Measurements from ENCODE around the gene ZNG1A.
"Not testable (repeated sequence)": the region's sequence is repeated elsewhere in the genome, so short reads cannot be mapped to it uniquely, and the experiment has no call there.

ZNG1A gene

DNA sequence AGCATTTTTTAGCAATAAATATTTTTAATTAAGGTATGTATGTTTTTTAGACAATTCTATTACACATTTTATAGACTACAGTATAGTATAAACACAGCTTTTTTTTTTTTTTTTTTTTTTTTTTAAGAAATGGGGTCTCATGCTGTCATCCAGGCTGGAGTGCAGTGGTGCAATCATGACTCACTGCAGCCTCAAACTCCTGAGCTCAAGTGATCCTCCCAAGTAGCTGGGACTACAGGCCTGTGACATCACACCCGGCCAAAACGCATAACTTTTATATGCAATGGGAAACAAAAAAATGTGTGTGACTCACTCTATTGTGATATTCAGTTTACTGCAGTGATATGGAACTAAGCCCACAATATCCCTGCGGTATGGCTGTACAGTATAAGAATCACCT lies 9.1 kb downstream of the ZNG1A start:
- DNase-seq, result not testable (repeated sequence)

DNA sequence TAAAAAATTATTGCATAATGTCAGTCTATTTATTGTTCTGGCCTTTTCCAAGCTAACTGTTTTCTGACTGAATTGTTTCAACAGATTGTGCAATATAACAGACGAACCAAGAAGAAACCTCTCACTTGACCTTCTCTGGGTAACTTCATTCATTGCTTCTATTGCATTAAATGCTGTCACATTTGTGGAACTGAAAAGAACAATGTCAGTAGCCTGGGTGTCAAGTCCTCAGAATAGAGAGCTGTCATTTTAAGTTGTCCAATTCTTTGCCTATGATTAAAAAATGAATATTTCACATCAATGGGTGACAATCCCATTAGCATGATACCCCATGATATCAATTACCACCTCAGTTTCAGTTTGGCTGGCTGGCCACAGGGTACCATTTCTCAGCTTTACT lies 19.0 kb downstream of the ZNG1A start:
- DNase-seq, result not testable (repeated sequence)

DNA sequence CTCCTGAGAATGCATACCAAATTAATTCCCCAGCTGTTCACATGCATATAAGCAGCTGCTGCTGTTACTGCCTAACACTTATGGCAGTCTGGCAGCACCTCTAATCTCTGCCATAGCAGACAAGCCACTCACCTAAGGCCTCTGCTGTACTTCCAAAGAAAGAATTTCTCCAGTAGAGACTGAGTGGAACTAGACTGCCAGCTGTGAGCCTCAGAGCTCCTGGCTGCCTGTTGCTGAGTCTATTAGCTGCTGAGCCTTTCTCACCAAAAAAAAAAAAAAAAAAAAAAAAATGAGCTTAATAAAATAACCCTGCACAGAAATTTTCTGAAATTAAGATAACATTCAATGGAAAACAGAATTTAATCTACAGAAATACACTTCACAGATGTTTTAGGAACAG lies 27.7 kb downstream of the ZNG1A start:
- not testable (repeated sequence) for DNase-seq

DNA sequence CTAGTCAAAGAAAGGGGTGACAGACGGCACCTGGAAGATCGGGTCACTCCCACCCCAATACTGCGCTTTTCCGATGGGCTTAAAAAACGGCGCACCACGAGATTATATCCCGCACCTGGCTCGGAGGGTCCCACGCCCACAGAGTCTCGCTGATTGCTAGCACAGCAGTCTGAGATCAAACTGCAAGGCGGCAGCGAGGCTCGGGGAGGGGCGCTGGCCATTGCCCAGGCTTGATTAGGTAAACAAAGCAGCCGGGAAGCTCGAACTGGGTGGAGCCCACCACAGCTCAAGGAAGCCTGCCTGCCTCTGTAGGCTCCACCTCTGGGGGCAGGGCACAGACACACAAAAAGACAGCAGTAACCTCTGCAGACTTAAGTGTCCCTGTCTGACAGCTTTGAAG lies 39.0 kb downstream of the ZNG1A start:
- DNase-seq, result not testable (repeated sequence)

DNA sequence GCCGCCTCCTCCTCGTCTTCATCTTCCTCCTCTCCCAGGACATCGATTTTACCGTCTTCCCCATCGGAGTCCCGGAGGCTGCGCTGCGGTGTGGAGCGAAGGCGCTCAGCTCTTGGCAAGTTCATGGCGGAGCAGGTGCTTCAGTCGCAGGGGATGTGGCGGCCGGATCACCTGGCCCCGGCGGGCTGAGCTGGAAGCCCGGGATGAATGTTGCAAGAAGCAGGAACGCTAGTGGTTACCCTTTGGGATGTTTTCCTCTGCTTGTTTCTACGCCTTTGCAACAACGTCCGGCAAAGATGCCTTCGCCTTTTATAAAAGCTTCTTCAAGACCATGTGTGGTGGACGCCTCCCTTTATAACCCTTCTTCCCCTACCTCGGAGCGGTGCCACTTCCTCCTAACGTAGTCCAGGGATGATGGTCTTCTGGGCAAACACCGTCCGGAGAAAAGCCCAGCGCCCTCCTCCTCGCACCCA lies 60.8 kb downstream of the ZNG1A start, which contains the start of gene FOXD4:
Gene FOXD4 (minus strand): TSS at position 423 of the 473 bp plus-strand sequence. CDS start 298 bp downstream, at position 125.
- DNase-seq, result not testable (repeated sequence)

DNA sequence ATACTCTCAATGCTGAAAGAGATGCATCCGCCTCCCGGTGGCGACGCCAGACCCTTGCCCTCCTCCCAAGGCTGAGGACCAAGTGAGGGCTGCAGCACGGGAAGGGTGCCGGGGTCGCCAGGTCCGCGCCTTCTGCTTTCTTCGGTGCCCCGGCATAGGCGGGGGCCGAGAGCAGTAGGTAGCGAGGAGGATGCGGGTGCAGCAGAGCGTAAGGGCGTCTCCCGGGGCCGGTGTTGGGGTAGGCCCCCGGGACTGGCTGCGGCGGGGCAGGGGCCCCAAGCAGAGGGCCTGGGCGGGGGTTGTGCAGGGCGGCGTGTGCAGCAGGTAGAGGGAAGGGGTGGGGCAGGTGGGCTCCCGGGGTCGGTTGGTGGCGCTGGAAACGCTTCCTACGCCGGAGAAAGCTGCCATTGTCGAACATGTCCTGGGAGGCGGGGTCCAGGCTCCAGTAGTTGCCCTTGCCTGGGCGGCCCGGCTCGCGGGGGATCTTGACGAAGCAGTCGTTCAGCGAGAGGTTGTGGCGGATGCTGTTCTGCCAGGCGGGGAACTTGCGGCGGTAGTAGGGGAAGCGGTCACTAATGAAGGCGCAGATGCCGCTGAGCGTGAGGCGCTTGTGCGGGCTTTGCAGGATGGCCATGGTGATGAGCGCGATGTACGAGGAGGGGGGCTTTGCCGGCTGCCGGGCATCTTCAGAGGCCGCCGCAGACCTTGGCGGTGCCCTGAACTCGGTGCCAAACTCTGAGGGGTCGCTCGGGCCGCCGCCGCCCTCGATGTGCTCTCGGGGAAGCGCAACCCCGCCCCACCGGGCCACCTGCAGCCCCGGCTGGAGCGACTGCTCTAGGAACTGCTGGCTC lies 61.5 kb downstream of the ZNG1A start:
- not testable (repeated sequence) for DNase-seq

DNA sequence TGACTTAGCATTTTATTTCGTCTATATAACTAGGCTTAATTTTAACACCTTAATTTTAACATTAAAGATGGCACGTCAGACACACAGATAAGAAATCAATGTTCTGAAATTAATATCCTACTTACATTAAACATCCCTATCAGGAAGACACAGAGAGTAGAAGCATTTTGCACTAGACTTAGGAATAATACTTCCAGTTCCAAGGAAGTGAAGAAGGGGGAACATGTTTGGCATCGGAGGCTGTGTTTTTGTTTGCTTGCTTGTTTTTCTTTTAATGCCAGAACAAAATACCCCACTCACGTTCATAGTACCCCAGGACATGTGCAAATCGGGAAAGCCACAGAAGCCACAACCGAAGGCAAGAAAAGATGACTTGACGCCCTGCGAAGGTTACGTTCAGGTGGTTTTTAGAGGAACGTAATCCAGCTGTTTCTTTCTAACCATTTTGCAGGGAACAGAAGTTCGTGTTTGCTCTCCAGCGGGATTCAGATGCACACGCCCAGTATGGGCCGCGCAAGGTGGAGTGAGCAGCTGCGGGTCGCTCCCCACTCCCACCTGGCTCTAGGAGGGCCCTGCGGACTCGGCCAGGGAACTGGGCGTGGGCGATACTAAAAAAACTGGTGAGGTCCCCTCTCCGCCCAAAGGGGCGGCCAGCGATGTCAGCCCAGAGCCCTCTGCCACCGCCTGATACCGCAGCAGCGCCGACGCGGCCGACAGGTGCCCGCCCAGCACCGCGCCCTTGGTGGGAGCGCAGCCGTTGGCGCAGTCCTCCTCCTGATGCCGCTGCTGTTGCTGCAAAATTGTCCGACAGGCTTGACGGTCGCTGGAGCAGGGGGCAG lies 62.4 kb downstream of the ZNG1A start:
- not testable (repeated sequence) for DNase-seq

DNA sequence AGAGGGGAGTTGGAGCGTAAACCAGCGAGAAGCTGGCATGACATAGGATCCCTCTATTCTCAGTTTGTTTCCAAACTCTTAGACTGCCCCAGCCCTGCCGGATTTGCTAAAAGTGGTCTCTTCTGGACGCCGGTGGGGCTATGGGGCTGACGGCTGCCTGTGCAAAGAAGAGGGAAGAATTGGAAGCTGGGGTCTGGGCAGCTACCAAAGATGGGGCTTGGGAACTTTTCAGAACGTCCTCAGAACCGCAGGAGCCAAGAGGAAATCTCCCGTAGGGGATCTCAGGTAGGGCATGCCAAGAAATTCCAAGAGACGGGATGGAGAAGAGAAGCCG lies 63.8 kb downstream of the ZNG1A start:
- DNase-seq, result not testable (repeated sequence)

DNA sequence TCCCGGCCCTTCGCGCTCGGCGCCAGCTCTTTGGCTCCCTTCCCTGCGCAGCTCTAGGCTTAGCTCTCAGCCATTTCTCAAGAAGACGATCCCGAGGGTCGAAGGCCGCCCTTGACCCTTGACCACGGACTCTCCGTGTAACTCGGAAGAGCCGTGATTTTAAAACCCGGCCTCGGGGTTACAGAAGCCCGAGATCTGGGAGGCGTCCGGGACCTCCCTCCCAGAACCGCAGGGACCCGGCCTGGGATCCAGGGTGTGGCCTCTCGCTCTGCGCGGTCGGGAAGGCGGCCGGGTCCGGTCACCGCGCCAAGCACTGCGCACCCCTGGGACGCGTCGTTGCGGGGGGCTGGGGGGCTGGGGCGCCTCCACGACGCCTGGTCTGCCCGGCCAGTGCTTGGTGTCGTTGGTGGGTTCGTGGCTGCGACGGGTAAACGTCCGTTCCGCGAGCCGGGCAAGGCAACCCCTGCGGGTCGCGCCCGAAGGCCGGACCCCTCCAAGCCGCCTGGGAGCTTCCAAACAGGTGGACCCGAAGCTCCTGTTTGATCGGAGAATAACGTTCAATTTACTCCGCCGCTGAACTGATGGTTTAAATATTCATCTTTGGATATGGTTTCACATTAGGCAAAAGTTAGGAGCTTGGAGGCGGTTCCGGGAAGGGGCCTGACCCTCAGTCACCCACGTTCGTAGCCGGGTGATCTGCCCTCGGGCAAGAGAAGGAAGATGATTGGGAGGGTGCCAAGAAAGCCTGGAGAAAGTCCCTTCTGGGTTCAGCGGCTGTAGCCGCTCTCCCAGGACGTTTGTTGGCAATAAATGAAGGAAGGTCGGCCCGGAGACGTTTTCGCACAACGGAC lies 64.4 kb downstream of the ZNG1A start:
- DNase-seq, result not testable (repeated sequence)

DNA sequence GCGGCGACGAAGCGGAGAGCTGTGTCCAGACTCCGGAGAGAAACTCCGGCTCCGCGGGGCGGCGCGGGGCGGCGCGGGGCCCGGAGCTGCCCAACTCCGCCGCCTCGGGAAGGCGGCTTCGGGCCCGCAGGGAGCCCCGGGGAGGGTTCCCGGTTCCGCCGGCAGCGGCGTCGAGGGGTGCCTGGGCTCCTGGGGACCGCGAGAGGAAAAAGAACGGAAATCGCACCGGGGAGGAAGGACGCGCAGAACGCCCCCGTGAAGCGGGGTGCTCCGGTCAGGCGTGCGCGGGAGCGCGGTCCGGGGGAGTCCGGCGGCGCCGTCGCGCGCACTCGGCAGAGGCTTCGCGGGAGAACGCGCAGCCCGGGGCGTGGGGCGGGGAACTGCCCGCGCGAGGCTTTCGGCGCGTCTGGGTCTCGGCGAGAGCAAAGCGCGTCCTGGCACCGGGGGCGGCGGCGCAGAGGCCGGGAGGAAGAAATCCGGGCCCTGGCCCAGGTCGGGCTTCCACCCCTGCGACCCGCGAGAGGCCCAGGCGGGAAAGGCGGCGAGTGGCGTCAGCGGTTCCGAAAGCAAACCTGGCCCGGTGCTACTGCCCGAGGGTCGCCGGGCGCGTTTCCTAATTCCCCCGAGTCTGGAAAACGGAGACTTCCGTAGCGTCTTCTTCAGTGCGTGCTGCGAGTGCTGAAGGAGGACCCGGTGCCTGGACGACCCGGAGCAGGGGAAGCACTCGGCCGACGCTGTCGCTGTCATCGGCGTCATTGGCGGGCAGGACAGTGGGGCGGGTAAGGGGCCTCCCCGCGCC lies 65.2 kb downstream of the ZNG1A start:
- DNase-seq, result not testable (repeated sequence)

DNA sequence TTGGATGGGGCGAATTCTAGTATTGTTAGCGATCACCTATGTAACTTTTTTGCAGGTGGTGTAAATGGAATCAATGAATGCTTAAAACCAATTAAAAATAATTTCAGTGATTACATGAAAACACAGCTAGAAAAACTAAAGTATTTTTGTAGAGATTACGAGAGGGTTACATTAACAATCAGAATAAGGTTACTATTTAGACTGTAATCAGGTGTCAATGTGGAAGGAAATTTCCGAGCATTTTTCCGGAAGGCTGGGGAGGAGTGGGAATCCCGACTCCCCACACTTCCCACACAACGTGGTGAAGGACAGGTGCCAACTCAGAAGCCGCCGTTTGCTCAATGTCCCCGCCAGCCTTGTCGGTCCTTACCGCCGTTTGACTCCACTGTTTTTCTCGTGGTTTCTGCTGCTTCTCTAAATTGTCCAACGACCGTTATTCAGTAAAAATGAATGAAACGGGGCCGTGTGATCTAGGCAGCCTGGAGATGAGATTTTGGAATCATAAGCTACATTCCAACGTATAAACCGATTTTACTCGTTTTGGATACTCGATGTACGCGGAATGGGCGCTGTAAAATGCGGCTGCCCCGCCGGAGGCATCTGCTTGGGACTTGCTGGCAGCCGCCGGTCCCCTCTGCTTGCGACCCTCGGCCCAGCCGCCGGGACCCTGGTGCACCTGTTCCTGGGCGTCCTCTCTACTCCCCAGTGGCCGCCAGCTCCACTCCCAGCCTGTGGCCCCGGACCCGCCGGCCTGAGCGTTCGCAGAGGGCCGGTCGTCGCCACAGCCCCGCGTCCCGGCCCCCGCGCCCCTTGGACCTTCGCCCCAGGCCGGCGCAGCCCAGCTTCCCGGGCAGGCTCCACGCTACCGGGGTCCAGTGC lies 66.0 kb downstream of the ZNG1A start:
- DNase-seq, result not testable (repeated sequence)

DNA sequence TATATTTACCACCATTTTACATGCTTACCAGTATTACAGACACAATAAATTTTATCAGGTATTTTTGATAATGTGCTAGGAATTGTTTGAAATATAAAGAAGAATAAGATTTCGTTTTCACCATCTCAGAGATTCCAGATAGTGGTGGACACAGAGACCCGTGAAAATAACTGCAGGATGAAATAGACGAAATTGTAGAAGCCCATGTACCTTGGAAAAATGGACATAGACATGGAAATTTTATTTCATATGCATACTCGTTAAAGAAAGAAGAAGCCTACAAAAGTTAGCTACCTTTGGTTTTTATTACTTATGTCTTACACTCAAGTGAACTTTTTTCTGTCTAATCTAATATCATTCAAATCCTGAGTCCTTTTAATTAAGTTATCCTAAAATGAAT lies 68.2 kb downstream of the ZNG1A start:
- not testable (repeated sequence) for DNase-seq

DNA sequence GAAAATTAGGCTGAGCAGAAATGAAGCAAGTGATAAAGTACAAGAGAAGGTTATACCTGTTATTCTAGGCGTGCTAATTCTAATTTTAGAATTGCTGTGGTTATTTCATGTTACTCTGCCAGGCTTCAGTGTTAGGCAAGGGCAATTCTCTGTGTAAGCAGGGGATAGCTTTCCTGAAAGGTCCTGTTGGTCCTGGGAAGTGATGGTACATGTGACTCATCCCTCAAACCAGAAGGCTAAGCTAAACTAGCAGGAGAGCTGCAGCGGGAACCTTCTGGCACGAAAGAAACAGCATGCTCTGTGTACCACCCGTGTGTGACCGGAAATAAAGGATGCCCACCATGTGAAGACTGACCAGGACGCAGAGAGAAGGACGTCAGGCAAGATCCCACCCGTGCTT lies 69.3 kb downstream of the ZNG1A start:
- not testable (repeated sequence) for DNase-seq

DNA sequence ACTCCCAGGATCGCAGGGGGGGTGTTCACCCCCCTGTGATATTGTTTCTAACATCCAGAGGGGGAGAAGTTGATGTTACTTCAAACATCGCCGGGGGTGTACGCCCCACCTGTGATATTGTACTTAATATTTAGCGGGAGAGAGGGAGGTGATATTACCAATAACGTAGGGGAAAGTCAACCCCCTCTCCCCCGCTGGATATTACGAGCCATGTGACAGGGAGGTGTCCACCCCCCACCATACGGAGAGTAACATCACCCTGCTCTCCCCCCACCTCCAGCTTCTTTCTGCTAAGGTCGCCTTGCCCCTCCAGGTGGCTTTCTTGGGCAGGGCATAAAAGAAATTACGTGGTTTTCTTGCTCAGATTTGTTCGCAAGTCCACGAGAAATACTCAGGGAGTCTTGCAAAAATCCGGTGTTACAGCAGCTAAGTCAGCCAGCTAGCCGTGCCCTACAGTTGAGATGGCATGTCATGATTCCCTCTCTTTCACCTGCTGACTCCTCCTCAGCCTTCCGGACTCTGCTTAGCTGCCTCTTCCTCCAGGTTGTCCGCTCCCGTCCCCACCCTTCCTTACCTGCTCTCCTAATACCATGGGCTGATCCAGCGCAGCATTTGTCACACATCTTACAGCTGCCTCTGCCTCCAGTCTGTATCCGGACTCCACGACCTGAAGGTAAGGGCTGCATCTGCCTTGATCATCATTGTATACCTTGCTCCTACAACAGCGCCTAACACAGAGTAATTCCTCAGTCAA lies 69.9 kb downstream of the ZNG1A start:
- not testable (repeated sequence) for DNase-seq

DNA sequence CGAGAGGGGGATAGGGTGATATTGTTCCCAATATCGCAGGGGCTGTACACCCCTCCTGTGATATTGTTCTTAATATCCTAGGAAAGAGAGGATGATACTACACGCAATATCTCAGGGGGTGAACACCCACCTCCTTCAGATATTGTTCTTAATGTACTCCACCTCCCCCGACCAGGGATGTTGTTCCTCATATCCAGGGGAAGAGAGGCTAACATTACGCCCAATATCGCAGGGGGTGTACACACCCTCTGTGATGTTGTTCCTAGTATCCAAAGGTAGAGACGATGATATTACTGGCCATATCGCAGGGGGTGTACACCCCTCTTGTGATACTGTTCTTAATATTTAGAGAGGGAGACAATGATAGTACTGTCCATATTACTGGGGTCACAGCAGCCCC lies 72.9 kb downstream of the ZNG1A start:
- DNase-seq, result not testable (repeated sequence)

DNA sequence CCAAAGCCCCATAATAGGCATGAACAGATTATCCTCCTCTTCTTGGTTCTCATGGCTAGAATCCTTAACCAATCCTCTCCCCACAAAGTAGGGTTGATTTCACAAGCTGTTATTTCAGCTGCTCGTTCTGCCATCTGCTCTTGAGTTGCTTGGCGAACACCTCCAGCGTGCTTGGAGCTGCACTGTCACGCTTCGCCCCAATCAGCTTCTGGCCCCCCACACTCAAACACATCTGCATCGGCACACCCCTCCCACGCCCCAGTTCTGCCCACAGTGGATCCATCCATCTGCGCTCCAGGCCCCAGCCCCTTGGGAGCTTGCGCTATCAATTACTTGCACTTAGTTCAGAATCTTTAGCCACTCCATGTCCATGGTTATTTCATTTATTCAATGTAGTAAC lies 78.4 kb downstream of the ZNG1A start:
- not testable (repeated sequence) for DNase-seq

DNA sequence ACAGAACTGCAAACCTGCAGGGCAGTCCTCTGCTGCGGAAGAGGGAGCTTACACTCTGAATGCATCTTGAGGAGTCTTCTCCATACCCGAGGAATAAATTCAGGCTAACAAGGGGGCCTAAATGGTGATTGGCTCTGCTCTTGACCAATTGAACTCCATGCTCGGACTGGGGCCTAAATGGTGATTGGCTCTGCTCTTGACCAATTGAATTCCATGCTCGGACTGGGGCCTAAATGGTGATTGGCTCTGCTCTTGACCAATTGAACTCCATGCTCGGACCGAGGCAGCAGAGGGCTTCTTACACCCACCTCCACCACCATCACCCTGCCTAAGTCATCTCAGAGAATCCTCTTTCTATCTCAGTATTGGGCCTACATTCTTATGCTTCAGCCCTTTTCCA lies 79.0 kb downstream of the ZNG1A start:
- not testable (repeated sequence) for DNase-seq

DNA sequence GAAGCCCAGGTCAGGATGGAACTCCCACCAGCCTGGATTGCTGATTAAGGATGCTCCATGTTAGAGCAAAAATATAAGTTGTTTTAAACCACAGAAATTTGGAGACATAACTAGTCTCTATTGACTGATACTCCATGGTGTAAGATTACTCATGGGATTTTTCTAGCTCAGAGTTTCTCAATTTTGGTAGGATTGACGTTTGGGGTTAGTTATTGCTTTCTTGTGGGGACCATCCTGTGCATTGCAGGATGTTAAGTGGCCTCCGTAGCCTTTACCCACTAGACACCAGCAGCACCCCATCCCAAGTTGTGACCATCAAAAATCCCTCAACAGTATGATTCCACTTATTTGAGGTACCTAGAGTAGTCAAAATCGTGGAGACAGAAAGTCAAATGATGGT lies 80.1 kb downstream of the ZNG1A start:
- not testable (repeated sequence) for DNase-seq

DNA sequence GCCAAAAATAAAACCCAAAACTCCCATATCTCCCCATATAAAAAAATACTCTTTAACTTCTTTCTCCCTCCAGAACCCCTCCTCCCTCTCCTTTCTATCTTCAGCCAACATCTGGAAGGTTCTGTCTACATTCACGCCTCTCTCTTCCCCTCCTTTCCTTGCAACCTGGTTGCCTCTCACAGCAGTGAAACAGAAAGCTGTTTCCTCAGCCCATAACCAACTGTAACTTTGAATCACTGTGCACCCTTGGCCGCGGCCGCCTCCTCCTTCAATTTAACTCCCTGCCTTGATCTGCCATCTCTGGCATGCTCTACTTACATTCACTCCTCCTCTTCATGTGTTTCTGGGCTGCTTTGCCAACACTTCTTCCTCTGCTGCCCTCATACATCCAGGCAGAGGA lies 83.9 kb downstream of the ZNG1A start:
- DNase-seq, result not testable (repeated sequence)

DNA sequence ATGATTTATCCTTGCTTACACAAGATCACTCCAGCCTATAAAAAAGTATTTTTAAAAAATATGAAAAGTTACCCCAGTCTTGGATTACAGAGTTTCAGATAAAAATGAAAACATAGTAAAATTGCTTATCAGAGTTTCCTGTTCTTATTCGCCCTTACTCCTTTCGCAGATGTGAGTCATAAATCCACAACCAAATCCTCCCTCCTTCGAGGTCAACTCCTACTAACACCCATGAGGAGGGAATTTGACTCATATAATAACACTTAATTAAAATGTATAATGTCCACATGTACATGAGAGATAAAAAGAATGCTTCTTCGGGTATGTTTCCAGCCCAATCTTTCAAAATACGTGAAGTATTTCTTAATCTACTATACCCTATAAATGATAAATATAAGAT lies 84.5 kb downstream of the ZNG1A start:
- DNase-seq, result not testable (repeated sequence)

All from KG1 (cell line).